Measurements from ENCODE around the gene MOB3B.

The MOB3B gene

DNA sequence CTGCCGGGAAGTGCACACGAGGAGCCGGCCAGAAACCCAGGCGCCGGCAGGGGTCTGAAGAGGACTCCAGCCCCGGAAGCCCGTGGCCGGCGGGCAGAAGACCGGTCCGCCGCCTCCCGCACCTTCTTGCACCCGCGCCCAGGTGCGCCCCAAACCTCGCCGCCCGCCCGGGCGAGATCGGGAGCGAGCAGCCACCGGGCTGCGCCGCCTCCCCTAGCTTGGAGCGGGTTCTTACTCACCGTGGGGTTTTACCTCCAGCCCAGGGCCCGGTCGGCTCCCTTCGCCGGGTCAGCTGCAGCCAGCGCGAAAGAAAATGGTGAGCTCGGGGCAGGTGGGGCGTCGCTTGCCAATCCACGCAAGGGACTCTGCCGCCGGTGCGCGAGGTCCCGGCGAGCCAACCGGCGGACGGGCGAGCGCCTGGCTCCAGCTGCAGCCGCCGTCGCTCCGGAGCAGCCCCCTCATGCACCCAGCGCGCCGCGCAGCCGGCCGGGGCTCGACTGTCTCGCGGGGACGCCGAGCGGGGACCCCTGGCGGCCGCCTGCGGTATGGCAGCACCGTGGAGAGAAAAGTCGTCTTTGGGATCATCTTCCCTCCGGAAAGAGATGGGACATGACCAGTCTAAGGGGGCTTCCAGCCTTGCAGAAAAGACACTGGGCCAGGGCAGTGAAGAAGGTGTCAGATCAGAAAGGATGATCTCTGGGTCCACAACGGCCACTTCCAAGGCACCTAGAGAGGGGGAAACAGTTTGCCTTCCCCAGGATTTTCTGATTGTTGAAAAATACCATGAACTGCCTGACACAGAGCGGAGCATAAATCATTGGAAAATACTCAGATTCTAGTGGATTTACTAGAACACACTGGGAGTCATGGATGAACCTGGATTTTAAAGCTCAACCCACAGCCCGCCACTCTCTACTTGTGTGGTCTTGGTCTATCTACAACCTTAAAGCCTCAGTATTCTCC lies at the start of gene MOB3B:
MOB3B (minus strand) TSS at position 499 of the 963 bp plus-strand sequence. CDS start 74,264 bp downstream, outside the sequence.
- peak; percentile 57 to 69 for DNase-seq (ENCODE audit: low spot score in 2 of 2)
- Mint-ChIP-seq H3K36me3 (ENCODE audit: insufficient read depth) (peaks cover 3% of the 10 kb centered on the region), H3K4me1 (peaks cover 17% of the 10 kb centered on the region), H3K27ac (ENCODE audit: low read depth) (no peak within 1 kb of the TSS), H3K4me3 (peak within 1 kb of the TSS; percentile 85), H3K9me3 (no peaks in the 10 kb centered on the region), H3K27me3 (no peaks in the 10 kb centered on the region)
- ATAC-seq (replicated peaks; ENCODE audit: extremely low read depth, poor library complexity, severe bottlenecking), result peak; percentile 78

DNA sequence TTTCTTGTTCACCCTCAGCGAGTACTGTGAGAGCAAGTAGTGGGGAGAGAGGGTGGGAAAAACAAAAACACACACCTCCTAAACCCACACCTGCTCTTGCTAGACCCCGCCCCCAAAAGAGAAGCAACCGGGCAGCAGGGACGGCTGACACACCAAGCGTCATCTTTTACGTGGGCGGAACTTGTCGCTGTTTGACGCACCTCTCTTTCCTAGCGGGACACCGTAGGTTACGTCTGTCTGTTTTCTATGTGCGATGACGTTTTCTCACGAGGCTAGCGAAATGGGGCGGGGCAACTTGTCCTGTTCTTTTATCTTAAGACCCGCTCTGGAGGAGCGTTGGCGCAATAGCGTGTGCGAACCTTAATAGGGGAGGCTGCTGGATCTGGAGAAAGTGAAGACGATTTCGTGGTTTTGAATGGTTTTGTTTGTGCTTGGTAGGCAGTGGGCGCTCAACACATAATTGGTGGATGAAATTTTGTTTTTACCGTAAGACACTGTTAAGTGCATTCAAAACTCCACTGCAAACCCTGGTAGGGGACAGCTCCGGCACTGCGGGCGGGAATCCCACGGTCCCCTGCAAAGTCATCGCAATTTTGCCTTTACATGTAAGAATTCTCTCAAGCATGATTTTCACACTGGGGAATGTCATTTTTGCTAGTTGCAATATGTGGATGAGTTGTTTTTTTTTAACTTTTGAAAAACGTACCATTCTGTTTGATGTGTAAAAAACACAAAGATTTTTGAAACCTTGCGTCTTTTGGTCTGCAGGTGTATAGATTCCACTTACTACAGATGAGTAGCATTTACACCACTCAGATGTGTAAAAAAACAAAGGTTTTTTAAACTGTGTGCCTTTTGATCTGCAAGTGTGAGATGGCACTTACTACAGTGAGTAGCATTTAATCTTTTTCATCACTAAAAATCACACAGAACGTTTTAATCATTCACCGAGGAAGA lies 44.3 kb upstream of the MOB3B start:
- peak overlapping the region; percentile 92 for H3K4me3 Mint-ChIP-seq
- H3K36me3 Mint-ChIP-seq (ENCODE audit: insufficient read depth), result peaks cover 19% of the 10 kb centered on the region
- ATAC-seq (replicated peaks; ENCODE audit: extremely low read depth, poor library complexity, severe bottlenecking) (peak; percentile 80), DNase-seq (ENCODE audit: low spot score in 2 of 2) (peak; percentile 89 to 95)
- H3K27me3 Mint-ChIP-seq, result peaks cover 8% of the 10 kb centered on the region
- peaks cover 7% of the 10 kb centered on the region for H3K9me3 Mint-ChIP-seq
- peaks cover 25% of the 10 kb centered on the region for H3K4me1 Mint-ChIP-seq
- peak overlapping the region; percentile 99 for H3K27ac Mint-ChIP-seq (ENCODE audit: low read depth)

GRCh38 chr9:27572918-27573633 lies 43.5 kb upstream of the MOB3B start, which contains the start of gene C9orf72:
C9orf72 (minus strand) TSS chr9:27573481; CDS start chr9:27567120, 6,361 bp downstream.
- H3K4me3 Mint-ChIP-seq, result peak within 1 kb of the TSS; percentile 92
- ATAC-seq (replicated peaks; ENCODE audit: extremely low read depth, poor library complexity, severe bottlenecking), result peak; percentile 68
- DNase-seq (ENCODE audit: low spot score in 2 of 2), result peak; percentile 80 to 81
- H3K36me3 Mint-ChIP-seq (ENCODE audit: insufficient read depth), result peaks cover 19% of the 10 kb centered on the region
- H3K4me1 Mint-ChIP-seq, result peaks cover 25% of the 10 kb centered on the region
- peaks cover 4% of the 10 kb centered on the region for H3K9me3 Mint-ChIP-seq
- peaks cover 4% of the 10 kb centered on the region for H3K27me3 Mint-ChIP-seq
- H3K27ac Mint-ChIP-seq (ENCODE audit: low read depth), result peak within 1 kb of the TSS; percentile 99

DNA sequence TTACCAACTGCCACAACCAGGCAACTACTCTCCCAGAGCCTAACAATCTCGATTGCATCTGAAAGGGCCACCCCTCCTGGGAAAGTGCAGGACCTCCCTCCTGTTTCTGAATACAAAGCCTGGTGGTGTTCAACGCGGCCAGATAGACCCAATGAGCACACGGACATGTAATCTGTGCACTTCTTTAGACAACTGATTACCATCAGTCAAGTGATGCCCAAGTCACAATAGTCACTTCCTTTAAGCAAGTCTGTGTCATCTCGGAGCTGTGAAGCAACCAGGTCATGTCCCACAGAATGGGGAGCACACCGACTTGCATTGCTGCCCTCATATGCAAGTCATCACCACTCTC lies 42.9 kb upstream of the MOB3B start:
- Mint-ChIP-seq H3K36me3 (ENCODE audit: insufficient read depth) (peaks cover 19% of the 10 kb centered on the region), H3K27me3 (no peaks in the 10 kb centered on the region), H3K4me1 (peaks cover 25% of the 10 kb centered on the region), H3K27ac (ENCODE audit: low read depth) (peak overlapping the region; percentile 99), H3K4me3 (peak overlapping the region; percentile 92), H3K9me3 (no peaks in the 10 kb centered on the region)
- ATAC-seq (replicated peaks; ENCODE audit: extremely low read depth, poor library complexity, severe bottlenecking) (peak; percentile 41), DNase-seq (ENCODE audit: low spot score in 2 of 2) (peak in 1 of 2 donors; percentile 49)

DNA sequence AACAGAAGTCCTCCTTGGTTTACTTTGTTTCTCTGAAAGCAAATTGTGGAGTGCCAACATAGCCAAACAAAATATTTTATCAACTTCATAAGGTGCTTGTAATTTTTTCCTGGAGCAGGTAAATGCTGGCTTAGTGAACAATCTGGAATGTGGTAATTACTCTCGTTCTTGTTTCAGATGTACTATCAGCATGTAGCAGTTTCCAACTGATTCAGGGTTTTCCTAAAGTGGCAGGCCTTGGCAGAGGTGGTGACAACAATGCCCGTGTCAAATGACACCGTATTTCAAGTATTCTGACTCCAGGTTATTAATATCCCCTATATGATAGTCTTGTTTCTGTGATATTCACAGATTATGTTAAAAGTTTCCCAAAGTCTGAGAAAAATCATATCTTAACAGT lies 42.4 kb upstream of the MOB3B start:
- no peaks in the 10 kb centered on the region for H3K9me3 Mint-ChIP-seq
- peak overlapping the region; percentile 99 for H3K27ac Mint-ChIP-seq (ENCODE audit: low read depth)
- ATAC-seq (replicated peaks; ENCODE audit: extremely low read depth, poor library complexity, severe bottlenecking) (no peak), DNase-seq (ENCODE audit: low spot score in 2 of 2) (no peak)
- no peaks in the 10 kb centered on the region for H3K27me3 Mint-ChIP-seq
- H3K4me1 Mint-ChIP-seq, result peaks cover 25% of the 10 kb centered on the region
- peak overlapping the region; percentile 92 for H3K4me3 Mint-ChIP-seq
- H3K36me3 Mint-ChIP-seq (ENCODE audit: insufficient read depth), result peaks cover 21% of the 10 kb centered on the region

- no peak overlapping the region for H3K4me3 Mint-ChIP-seq
- no peak overlapping the region for H3K27ac Mint-ChIP-seq (ENCODE audit: low read depth)
- H3K27me3 Mint-ChIP-seq, result no peaks in the 10 kb centered on the region
- no peak for ATAC-seq (replicated peaks; ENCODE audit: extremely low read depth, poor library complexity, severe bottlenecking)
- peaks cover 21% of the 10 kb centered on the region for H3K36me3 Mint-ChIP-seq (ENCODE audit: insufficient read depth)
- H3K4me1 Mint-ChIP-seq, result peaks cover 25% of the 10 kb centered on the region
- no peak for DNase-seq (ENCODE audit: low spot score in 2 of 2)
- H3K9me3 Mint-ChIP-seq, result no peaks in the 10 kb centered on the region
Measured at GRCh38 chr9:27571011-27571410, 41.4 kb upstream of the MOB3B start.

DNA sequence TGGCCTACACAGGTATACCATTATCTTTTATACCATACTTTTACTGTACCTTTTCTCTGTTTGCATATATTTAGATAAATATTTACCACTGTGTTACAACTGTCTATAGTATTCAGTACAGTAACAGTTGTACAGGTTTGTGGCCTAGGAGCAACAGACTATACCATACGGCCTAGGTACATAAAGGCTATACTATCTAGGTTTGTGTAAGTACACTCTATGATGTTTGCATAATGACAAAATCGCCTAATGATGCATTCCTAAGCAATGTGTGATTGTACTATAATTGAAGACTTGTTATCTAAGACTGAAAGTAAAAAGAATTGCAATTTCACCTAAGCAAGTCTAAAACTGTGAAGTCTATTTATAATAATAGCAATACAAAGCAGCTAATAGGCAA lies 39.8 kb upstream of the MOB3B start:
- Mint-ChIP-seq H3K27me3 (no peaks in the 10 kb centered on the region), H3K4me1 (peaks cover 18% of the 10 kb centered on the region), H3K36me3 (ENCODE audit: insufficient read depth) (peaks cover 23% of the 10 kb centered on the region), H3K27ac (ENCODE audit: low read depth) (no peak overlapping the region), H3K4me3 (no peak overlapping the region), H3K9me3 (no peaks in the 10 kb centered on the region)
- DNase-seq (ENCODE audit: low spot score in 2 of 2) (no peak), ATAC-seq (replicated peaks; ENCODE audit: extremely low read depth, poor library complexity, severe bottlenecking) (no peak)

- Mint-ChIP-seq H3K27ac (ENCODE audit: low read depth) (no peak overlapping the region), H3K27me3 (no peaks in the 10 kb centered on the region), H3K36me3 (ENCODE audit: insufficient read depth) (peaks cover 9% of the 10 kb centered on the region), H3K4me3 (no peak overlapping the region), H3K4me1 (peaks cover 5% of the 10 kb centered on the region), H3K9me3 (no peaks in the 10 kb centered on the region)
- DNase-seq (ENCODE audit: low spot score in 2 of 2) (no peak), ATAC-seq (replicated peaks; ENCODE audit: extremely low read depth, poor library complexity, severe bottlenecking) (no peak)
Measured at GRCh38 chr9:27566118-27566517, 36.5 kb upstream of the MOB3B start.

DNA sequence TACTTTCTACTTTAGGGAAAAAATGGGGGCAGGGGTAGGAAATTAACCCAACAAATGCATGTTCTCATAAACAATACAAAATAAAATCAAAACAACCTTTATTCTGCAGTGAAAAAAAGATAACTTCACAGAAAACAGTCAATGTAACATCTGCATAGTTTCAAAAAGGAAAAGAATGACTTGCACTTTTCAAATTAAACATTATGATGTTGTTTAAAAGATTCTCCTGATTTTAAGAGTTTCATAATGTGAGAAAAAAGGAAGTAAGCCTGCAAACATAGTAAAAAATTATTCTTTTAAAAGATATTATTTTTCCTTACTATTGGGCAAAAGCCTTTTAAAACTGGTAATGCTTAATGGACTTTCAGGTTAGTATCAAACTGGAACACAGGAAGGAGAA lies 36.1 kb upstream of the MOB3B start:
- Mint-ChIP-seq H3K36me3 (ENCODE audit: insufficient read depth) (peaks cover 12% of the 10 kb centered on the region), H3K27ac (ENCODE audit: low read depth) (no peak overlapping the region), H3K27me3 (no peaks in the 10 kb centered on the region), H3K4me1 (peaks cover 5% of the 10 kb centered on the region), H3K9me3 (no peaks in the 10 kb centered on the region), H3K4me3 (no peak overlapping the region)
- ATAC-seq (replicated peaks; ENCODE audit: extremely low read depth, poor library complexity, severe bottlenecking) (no peak), DNase-seq (ENCODE audit: low spot score in 2 of 2) (no peak)

GRCh38 chr9:27564670-27565069 lies 35.1 kb upstream of the MOB3B start:
- Mint-ChIP-seq H3K36me3 (ENCODE audit: insufficient read depth) (peaks cover 14% of the 10 kb centered on the region), H3K9me3 (no peaks in the 10 kb centered on the region), H3K4me1 (peaks cover 5% of the 10 kb centered on the region), H3K4me3 (no peak overlapping the region), H3K27me3 (no peaks in the 10 kb centered on the region), H3K27ac (ENCODE audit: low read depth) (no peak overlapping the region)
- ATAC-seq (replicated peaks; ENCODE audit: extremely low read depth, poor library complexity, severe bottlenecking) (no peak), DNase-seq (ENCODE audit: low spot score in 2 of 2) (no peak)

GRCh38 chr9:27563738-27564430 lies 34.3 kb upstream of the MOB3B start:
- ATAC-seq (replicated peaks; ENCODE audit: extremely low read depth, poor library complexity, severe bottlenecking) (no peak), DNase-seq (ENCODE audit: low spot score in 2 of 2) (no peak)
- Mint-ChIP-seq H3K4me3 (no peak overlapping the region), H3K9me3 (no peaks in the 10 kb centered on the region), H3K27ac (ENCODE audit: low read depth) (no peak overlapping the region), H3K27me3 (no peaks in the 10 kb centered on the region), H3K4me1 (peaks cover 5% of the 10 kb centered on the region), H3K36me3 (ENCODE audit: insufficient read depth) (peaks cover 14% of the 10 kb centered on the region)

Data from central memory CD8-positive, alpha-beta T cell (primary cell).